IMR-90 (cell line): ENCODE measurements around the gene CAMK2D. TPM values are rescaled to one million over a fixed set of nuclear protein-coding genes. Genes with fewer than 3 reads are reported as not detected.

Experiments
- microRNA-seq, 2 experiments: library from miRNA; stranded (forward) in 1 of 2; unstranded in 1 of 2; fragments of 10-50 nt in 1 of 2; fragments of <30 nt in 1 of 2; gene quantifications in 1 of 2; microRNA quantifications in 1 of 2; one replicate each; pipeline versions ENCODE3 to v1.1.0; 2013 to 2020; ENCODE audit not compliant: insufficient read depth in 1 of 2, insufficient read length in 1 of 2, unreplicated experiment in 1 of 2
- polyA plus RNA-seq, 3 experiments: library from polyadenylated mRNA; depleted of rRNA; stranded (reverse); fragments of >200 nt; gene quantifications; 2 replicates each; pipeline ENCODE4 v1.2.3, GENCODE V29; 2012; ENCODE audit warnings: low replicate concordance in 1 of 3
- small RNA-seq, 5 experiments: library from RNA; depleted of rRNA; stranded (forward); fragments of <200 nt; gene quantifications; one replicate each; pipeline ENCODE3, GENCODE V24; 2012
- total RNA-seq: library from RNA; depleted of rRNA; stranded (reverse); fragments of >200 nt; gene quantifications from 2 replicates; pipeline ENCODE4 v1.2.3, GENCODE V29; 2012; rRNA removed

CAMK2D gene
- total and polyA plus RNA-seq, 2 of the 4 experiments (the other 2 are of a cell fraction), result 44.6 to 156 TPM

Small RNA genes lying within 50 kb of the gene (microRNA-seq; reads per million reads assigned to microRNA genes)
- not detected for gene RN7SL184P (ENCODE audit: insufficient read depth, insufficient read length)
- not detected for gene RNU1-138P (ENCODE audit: insufficient read depth, insufficient read length)

Small RNA genes lying within 50 kb of the gene (small RNA-seq; reads per million reads assigned to genes)
- gene RN7SL184P (0 reads per million in 5 experiments), gene RNU1-138P (0 to 0.60 (median 0) reads per million in 5 experiments)

Other genes with a start within 250 kb of the CAMK2D start
- gene ARSJ, start 217.9 kb upstream of the CAMK2D start, total RNA-seq, result 126 and 143 TPM in 2 replicates
- 47.7 and 49.0 TPM in 2 replicates for gene ARSJ, start 217.9 kb upstream of the CAMK2D start, polyA plus RNA-seq (2012; rRNA removed)